Putamen (tissue), 1 donor: Measurements from ENCODE around the gene HM13.
A peak's percentile ranks its signal among the peaks of the same experiment; 100 is the strongest.
"Not testable (repeated sequence)": the region's sequence is repeated elsewhere in the genome, so short reads cannot be mapped to it uniquely, and the experiment has no call there.

Experiments used
- DNase-seq: peaks from one replicate; pipeline ENCODE4 v3.0.0-alpha.2; 2016; ENCODE audit warnings: low spot score

HM13 gene

GRCh38 chr20:31502884-31503673 lies 11.2 kb upstream of the HM13 start:
- peak; percentile 70 for DNase-seq

- no peak for DNase-seq
Observed at GRCh38 chr20:31505903-31506302, 8.3 kb upstream of the HM13 start.

- DNase-seq: no peak
Observed at GRCh38 chr20:31508517-31509244, 5.6 kb upstream of the HM13 start.

- no peak for DNase-seq
Observed at GRCh38 chr20:31515072-31515774, 981 bp downstream of the HM13 start.

- no peak for DNase-seq
Observed at GRCh38 chr20:31515775-31516107, 1.5 kb downstream of the HM13 start.

- peak; percentile 17 for DNase-seq
Observed at GRCh38 chr20:31516166-31516565, 1.9 kb downstream of the HM13 start.

- DNase-seq: no peak
Observed at GRCh38 chr20:31516651-31517050, 2.4 kb downstream of the HM13 start.

GRCh38 chr20:31517373-31517772 lies 3.1 kb downstream of the HM13 start:
- DNase-seq: no peak

- DNase-seq: not testable (repeated sequence)
Observed at GRCh38 chr20:31521267-31521666, 7.0 kb downstream of the HM13 start.

- DNase-seq: no peak
Observed at GRCh38 chr20:31522731-31523130, 8.5 kb downstream of the HM13 start.

GRCh38 chr20:31523361-31524283 lies 9.4 kb downstream of the HM13 start:
- no peak for DNase-seq

GRCh38 chr20:31527266-31527665 lies 13.0 kb downstream of the HM13 start:
- DNase-seq: no peak

- DNase-seq: no peak
Observed at GRCh38 chr20:31535298-31535697, 21.1 kb downstream of the HM13 start.

GRCh38 chr20:31536575-31536974 lies 22.3 kb downstream of the HM13 start:
- DNase-seq: no peak

- no peak for DNase-seq
Observed at GRCh38 chr20:31537116-31537871, 23.1 kb downstream of the HM13 start.

- no peak for DNase-seq
Observed at GRCh38 chr20:31537890-31538289, 23.6 kb downstream of the HM13 start.

- DNase-seq: no peak
Observed at GRCh38 chr20:31538326-31538725, 24.1 kb downstream of the HM13 start.

GRCh38 chr20:31539636-31540035 lies 25.4 kb downstream of the HM13 start:
- not testable (repeated sequence) for DNase-seq

- DNase-seq: no peak
Observed at GRCh38 chr20:31540406-31540805, 26.2 kb downstream of the HM13 start.

GRCh38 chr20:31542201-31542842 lies 28.1 kb downstream of the HM13 start:
- no peak for DNase-seq

GRCh38 chr20:31542963-31543362 lies 28.7 kb downstream of the HM13 start:
- no peak for DNase-seq
